ENCODE measurements around the gene MSL1.

GRCh38 chr17:40075942-40076498, 45.8 kb upstream of the MSL1 start:
- TF ChIP-seq CTCF (IDR thresholded peaks at IDR 0.05; ENCODE audit: poor library complexity) (no peak), EZH2 (IDR thresholded peaks at IDR 0.05; ENCODE audit: borderline replicate concordance) (no peak)

Measured in hepatocyte (in vitro differentiated cells).